Upper lobe of right lung (tissue), 1 donor: ENCODE data around the gene OR13A1. TPM values are rescaled to one million over a fixed set of nuclear protein-coding genes. Genes with fewer than 3 reads are reported as not detected.
"Not testable (repeated sequence)": the region's sequence is repeated elsewhere in the genome, so short reads cannot be mapped to it uniquely, and the experiment has no call there.

ENCODE experiments used
- ATAC-seq: fragments of 200-7000 bp; cut with Tn5 transposase; one replicate; pipeline ENCODE4 v1.9.1; 2020; ENCODE audit warnings: mild to moderate bottlenecking, moderate library complexity
- DNase-seq: peaks from one replicate; pipeline ENCODE4 v3.0.0-alpha.2; 2020
- H3K27ac ChIP-seq: fragments of 200-600 bp; one replicate; pipeline ENCODE4 v1.8.0; 2022
- H3K27me3 ChIP-seq: fragments of 200-600 bp; one replicate; pipeline ENCODE4 v1.8.0; 2022; ENCODE audit warnings: mild to moderate bottlenecking
- H3K36me3 ChIP-seq: fragments of 200-600 bp; one replicate; pipeline ENCODE4 v1.8.0; 2022
- H3K4me1 ChIP-seq: fragments of 200-600 bp; one replicate; pipeline ENCODE4 v1.8.0; 2022
- H3K4me3 ChIP-seq: fragments of 200-600 bp; one replicate; pipeline ENCODE4 v1.8.0; 2022; ENCODE audit warnings: mild to moderate bottlenecking
- H3K9me3 ChIP-seq: fragments of 200-600 bp; one replicate; pipeline ENCODE4 v1.8.0; 2022
- CTCF ChIP-seq: fragments of 200-600 bp; IDR thresholded peaks from one replicate; pipeline ENCODE4 v1.8.0; 2022; ENCODE audit warnings: antibody characterized with exemption
- intact Hi-C: fragments of 100-400 bp; cut with DNase I; formaldehyde crosslinking; loops from one replicate; pipeline ENCODE4 v1.11.0; 2022
- long read RNA-seq: library from polyadenylated mRNA; unstranded; transcript quantifications from one replicate; pipeline ENCODE4 v2.0.0, GENCODE V29; 2021
- total RNA-seq: library from RNA; stranded (reverse); fragmentation: NEBNext Ultra II Directional; extraction: Animal tissue kit (Norgen Biotek cat#: 25700); gene quantifications from one replicate; pipeline ENCODE4 v1.2.1, GENCODE V29; 2021
- donor health status: DM: no; HTN: yes; CAD: no; lungs with severe emphysema.

Gene OR13A1
- not detected for total RNA-seq
- long read RNA-seq, result 0 reads

- H3K27me3 ChIP-seq, result no peaks in the 10 kb centered on the region
- no peaks in the 10 kb centered on the region for H3K9me3 ChIP-seq
- ATAC-seq (no peak), DNase-seq (no peak)
- no peaks in the 10 kb centered on the region for H3K36me3 ChIP-seq
- no peak within 1 kb of the TSS for H3K27ac ChIP-seq
- no peaks in the 10 kb centered on the region for H3K4me1 ChIP-seq
- no peak for TF ChIP-seq CTCF
- intact Hi-C loops, result no loop called here
- no peak within 1 kb of the TSS for H3K4me3 ChIP-seq
Observed at GRCh38 chr10:45315508-45315907, at the start of gene OR13A1. TSS of gene OR13A1 (minus strand) at chr10:45315608. CDS start at chr10:45304422, 11,186 bp downstream.

- peak; percentile 38 for DNase-seq
Observed at GRCh38 chr10:45361983-45362799, 46.8 kb upstream of the OR13A1 start.

GRCh38 chr10:45358961-45359360 is 43.6 kb upstream of the OR13A1 start:
- H3K36me3 ChIP-seq, H3K9me3 ChIP-seq, H3K27me3 ChIP-seq, intact Hi-C loops, H3K4me3 ChIP-seq, H3K4me1 ChIP-seq, H3K27ac ChIP-seq, ATAC-seq, DNase-seq: not testable (repeated sequence)

More at GRCh38 chr10:45361983-45362799, 46.8 kb upstream of the OR13A1 start:
- ATAC-seq, H3K27me3 ChIP-seq, H3K4me3 ChIP-seq, H3K27ac ChIP-seq, H3K36me3 ChIP-seq, intact Hi-C loops, H3K9me3 ChIP-seq, H3K4me1 ChIP-seq: not testable (repeated sequence)

- intact Hi-C loops, result no loop called here
Observed at GRCh38 chr10:45355494-45355893, 40.1 kb upstream of the OR13A1 start.

GRCh38 chr10:45354261-45354660 is 38.9 kb upstream of the OR13A1 start:
- DNase-seq (peak; percentile 72), ATAC-seq (peak; percentile 95)
- peak overlapping the region; percentile 30 for H3K27ac ChIP-seq
- H3K9me3 ChIP-seq, result no peaks in the 10 kb centered on the region
- no peaks in the 10 kb centered on the region for H3K4me1 ChIP-seq
- no peak for TF ChIP-seq CTCF
- no peaks in the 10 kb centered on the region for H3K36me3 ChIP-seq
- H3K27me3 ChIP-seq, result no peaks in the 10 kb centered on the region
- no peak overlapping the region for H3K4me3 ChIP-seq
- intact Hi-C loops, result no loop called here

More at GRCh38 chr10:45355494-45355893, 40.1 kb upstream of the OR13A1 start:
- DNase-seq (no peak), ATAC-seq (peak; percentile 77)
- Histone ChIP-seq H3K4me3 (no peak overlapping the region), H3K27me3 (no peaks in the 10 kb centered on the region), H3K27ac (no peak overlapping the region), H3K36me3 (no peaks in the 10 kb centered on the region), H3K9me3 (no peaks in the 10 kb centered on the region), H3K4me1 (no peaks in the 10 kb centered on the region)
- no peak for TF ChIP-seq CTCF

- Histone ChIP-seq H3K27me3 (no peaks in the 10 kb centered on the region), H3K4me3 (no peak overlapping the region), H3K9me3 (no peaks in the 10 kb centered on the region), H3K27ac (no peak overlapping the region), H3K36me3 (no peaks in the 10 kb centered on the region), H3K4me1 (no peaks in the 10 kb centered on the region)
- peak; percentile 43 for ATAC-seq
- intact Hi-C loops, result no loop called here
- no peak for DNase-seq
- TF ChIP-seq CTCF, result no peak
Observed at GRCh38 chr10:45353186-45353585, 37.8 kb upstream of the OR13A1 start.

GRCh38 chr10:45348196-45348765 is 32.9 kb upstream of the OR13A1 start:
- H3K4me1 ChIP-seq, H3K9me3 ChIP-seq, H3K4me3 ChIP-seq, H3K36me3 ChIP-seq, H3K27ac ChIP-seq, DNase-seq, H3K27me3 ChIP-seq, ATAC-seq, intact Hi-C loops: not testable (repeated sequence)

- H3K27me3 ChIP-seq, intact Hi-C loops, DNase-seq, H3K4me3 ChIP-seq, ATAC-seq, H3K36me3 ChIP-seq, H3K27ac ChIP-seq, H3K4me1 ChIP-seq, H3K9me3 ChIP-seq: not testable (repeated sequence)
Observed at GRCh38 chr10:45347464-45347863, 32.1 kb upstream of the OR13A1 start.

- ATAC-seq, H3K9me3 ChIP-seq, DNase-seq, H3K36me3 ChIP-seq, H3K27me3 ChIP-seq, H3K27ac ChIP-seq, H3K4me3 ChIP-seq, H3K4me1 ChIP-seq, intact Hi-C loops: not testable (repeated sequence)
Observed at GRCh38 chr10:45346652-45347335, 31.4 kb upstream of the OR13A1 start.

- ATAC-seq, intact Hi-C loops, H3K27ac ChIP-seq: not testable (repeated sequence)
Observed at GRCh38 chr10:45340420-45340819, 25.0 kb upstream of the OR13A1 start.

More at GRCh38 chr10:45340420-45340819, 25.0 kb upstream of the OR13A1 start:
- H3K4me3 ChIP-seq, DNase-seq, H3K27me3 ChIP-seq, H3K9me3 ChIP-seq, H3K4me1 ChIP-seq, H3K36me3 ChIP-seq: not testable (repeated sequence)
